ENCODE results near the gene PTPRR.
A peak's percentile ranks its signal among the peaks of the same experiment; 100 is the strongest.

The PTPRR gene

GRCh38 chr12:70643939-70644338, 276.6 kb downstream of the PTPRR start:
- DNase-seq (ENCODE audit: low spot score), result no peak

GRCh38 chr12:70641691-70642090, 278.8 kb downstream of the PTPRR start:
- DNase-seq (ENCODE audit: low spot score), result no peak

DNA sequence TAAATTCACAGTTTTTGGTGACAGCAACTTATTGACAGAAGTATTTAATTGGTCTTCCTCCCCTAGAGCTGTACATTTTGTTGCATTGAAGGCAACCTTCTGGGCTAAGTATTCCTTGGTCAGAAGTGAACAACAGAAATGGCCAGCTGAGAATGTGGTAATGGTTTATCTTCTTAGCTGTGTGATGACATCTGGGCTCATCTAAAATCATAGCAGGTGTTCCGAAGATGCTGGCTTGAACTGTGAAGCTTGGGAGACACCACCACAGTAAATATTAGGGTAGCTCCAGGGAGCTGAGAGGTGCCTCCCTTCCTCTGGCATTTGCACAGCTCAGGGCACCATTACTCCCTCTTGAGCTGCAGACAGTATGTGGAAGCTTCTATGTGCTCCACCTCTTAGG, 279.6 kb downstream of the PTPRR start:
- DNase-seq (ENCODE audit: low spot score), result no peak

DNA sequence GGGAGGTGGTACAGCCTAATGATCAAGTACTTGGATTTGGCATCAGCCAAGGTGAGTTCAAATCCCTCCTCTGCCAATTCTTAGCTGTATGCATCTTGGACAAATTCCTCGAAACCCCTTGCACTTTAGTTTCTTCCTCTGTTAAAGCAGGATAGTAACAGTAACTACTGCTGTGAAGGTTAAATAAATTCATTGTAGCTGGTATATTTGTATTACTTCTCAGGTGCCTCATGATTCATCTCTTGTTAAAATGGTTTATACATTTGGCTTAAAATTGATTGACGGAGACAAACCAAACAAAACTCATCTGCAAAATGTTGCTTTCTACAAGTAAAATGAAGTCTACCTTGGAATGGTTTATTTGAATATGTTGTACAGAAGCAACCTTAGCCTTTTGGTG, 281.0 kb downstream of the PTPRR start:
- DNase-seq (ENCODE audit: low spot score), result no peak

DNA sequence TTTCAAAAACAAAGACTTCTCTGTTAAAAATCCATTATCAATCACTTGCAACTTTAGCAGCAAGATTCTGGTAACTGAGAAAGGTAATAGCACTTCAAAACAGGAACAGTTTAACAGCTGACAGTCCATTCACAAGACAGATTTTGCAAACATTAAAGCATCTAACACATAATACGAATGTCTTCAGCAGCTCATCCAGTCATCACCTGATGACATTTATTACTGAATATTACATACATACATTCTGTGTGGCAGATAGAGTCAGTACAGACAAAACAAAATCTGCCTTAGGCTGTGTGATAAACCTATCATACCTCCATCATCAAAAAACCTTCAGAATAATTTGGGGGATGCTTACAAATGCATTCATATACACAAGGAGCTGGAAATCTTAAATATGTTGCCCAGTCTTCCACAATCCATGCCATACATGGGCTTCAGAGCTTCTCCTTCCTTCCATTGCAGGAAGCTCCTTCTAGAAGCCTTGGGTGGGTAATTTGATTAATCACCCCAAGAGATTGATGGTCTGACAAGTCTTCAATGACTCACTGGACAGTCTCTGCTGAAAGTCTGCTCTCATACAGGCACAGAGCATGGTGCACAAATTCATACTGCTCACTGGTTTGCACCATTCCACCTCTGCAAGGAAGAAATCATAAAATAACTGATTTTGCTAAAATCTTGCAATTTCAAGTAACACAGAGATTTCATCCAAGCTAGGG, 281.7 kb downstream of the PTPRR start:
- DNase-seq (ENCODE audit: low spot score), result peak; percentile 84

- peak; percentile 85 for DNase-seq (ENCODE audit: low spot score)
These were observed 283.0 kb downstream of the PTPRR start, which contains the start of gene PTPRB for GRCh38 chr12:70637303-70638085. PTPRB (minus strand) TSS chr12:70637429; CDS start chr12:70637395, 34 bp downstream.

DNA sequence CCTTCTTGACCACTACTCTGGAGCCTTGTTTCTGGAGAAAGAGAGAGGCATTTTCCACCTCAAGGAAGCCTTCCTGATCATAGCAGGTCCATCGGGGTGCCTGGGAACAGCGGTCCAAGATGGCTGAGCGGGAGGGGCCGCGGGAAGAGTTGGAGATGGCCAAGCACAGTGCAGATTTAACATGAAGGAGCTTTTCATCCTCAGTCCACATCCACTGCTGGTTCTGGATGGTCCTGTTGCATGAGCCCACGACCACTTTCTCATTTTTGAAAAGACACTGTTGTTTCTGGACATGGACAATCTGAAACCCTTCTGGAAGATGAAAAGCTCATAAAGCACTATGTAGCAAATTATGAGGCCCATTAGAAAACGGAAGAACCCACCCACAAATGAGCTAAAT, 284.8 kb downstream of the PTPRR start:
- peak; percentile 56 for DNase-seq (ENCODE audit: low spot score)

DNA sequence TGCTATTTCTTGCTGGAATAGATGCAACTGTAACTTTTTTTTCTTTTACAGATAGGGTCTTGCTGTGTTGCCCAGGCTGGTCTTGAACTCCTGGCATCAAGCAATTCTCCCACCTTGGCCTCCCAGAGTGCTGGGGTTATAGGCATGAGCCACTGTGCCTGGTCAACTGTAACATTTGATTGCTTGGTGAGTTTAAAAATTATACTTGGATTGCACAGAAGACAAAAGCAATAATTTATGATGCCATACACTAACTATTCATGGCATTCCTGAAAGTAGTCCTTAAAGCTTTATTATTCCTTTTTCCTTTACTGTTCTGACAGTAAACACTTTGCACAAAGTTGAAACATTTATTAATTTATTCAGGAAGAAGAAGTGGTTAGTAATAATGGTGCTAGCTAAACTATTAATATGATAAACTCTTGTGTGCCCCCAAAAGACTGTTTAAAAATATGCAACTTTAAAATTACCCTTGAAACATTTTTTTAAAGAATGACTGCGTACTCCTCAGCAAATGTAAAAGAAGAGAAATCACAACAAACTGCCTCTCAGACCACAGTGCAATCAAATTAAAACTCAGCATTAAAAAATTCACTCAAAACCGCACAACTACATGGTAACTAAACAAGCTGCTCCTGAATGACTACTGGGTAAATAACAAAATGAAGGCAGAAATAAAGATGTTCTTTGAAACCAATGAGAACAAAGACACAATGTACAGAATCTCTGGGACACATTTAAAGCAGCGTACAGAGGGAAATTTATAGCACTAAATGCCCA, 291.6 kb downstream of the PTPRR start:
- DNase-seq (ENCODE audit: low spot score), result no peak

- DNase-seq (ENCODE audit: low spot score), result no peak
These were observed 292.9 kb downstream of the PTPRR start for GRCh38 chr12:70627677-70628076.

DNA sequence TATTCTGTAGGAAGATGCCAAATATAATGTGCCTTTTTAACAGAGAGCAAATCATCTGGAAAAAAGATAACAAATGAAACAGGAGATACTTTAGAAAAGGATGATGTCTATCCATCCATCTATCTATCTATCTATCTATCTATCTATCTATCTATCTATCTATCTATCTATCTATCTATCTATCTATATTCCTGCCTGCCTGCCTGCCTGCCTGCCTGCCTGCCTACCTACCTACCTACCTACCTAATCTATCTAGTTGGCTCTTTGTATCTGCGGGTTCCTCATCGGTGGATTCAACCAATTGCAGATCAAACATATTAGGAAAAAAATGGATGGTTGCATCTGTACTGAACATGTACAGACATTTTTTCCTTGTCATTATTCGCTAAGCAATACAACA, 294.4 kb downstream of the PTPRR start:
- no peak for DNase-seq (ENCODE audit: low spot score)

- DNase-seq (ENCODE audit: low spot score), result no peak
These were observed 300.9 kb downstream of the PTPRR start for GRCh38 chr12:70619471-70620152.

DNA sequence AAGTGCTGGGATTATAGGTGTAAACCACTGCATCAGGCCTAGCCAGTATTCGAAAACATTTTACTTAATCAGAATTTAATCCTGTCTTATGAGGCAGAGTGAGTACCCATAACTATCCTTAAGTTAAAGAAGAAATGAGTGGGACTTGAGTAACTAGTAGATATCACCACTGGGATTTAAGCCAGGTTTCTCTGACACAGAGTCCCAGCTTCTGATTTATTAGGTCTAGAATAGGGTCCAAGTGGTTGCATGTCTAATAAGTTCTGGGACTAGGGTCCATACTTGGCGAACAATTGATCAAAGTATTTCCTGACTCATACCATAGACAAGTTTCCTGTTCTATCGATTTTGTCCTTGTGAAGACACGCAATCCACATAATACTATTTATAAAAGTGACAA, 302.2 kb downstream of the PTPRR start:
- no peak for DNase-seq (ENCODE audit: low spot score)

DNA sequence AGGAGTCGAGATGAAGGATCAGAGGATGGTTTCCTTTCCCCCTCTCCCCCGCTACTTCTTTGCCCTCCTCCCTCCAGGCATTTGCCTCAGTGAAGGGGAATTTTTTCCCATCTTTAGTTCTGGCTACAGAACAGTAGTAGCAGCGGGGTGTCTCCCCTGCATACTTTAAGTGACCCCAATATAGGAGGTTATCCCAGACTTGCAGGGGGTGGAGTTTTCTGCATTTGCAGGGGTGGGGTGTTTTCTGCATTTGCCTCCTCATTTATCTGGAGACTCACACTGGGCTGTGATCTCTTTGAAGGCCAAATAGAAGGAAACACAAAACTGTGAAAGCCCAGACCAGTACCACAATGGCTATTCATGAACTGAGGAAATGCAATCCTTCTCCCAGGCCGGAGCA, 303.1 kb downstream of the PTPRR start:
- DNase-seq (ENCODE audit: low spot score), result no peak

DNA sequence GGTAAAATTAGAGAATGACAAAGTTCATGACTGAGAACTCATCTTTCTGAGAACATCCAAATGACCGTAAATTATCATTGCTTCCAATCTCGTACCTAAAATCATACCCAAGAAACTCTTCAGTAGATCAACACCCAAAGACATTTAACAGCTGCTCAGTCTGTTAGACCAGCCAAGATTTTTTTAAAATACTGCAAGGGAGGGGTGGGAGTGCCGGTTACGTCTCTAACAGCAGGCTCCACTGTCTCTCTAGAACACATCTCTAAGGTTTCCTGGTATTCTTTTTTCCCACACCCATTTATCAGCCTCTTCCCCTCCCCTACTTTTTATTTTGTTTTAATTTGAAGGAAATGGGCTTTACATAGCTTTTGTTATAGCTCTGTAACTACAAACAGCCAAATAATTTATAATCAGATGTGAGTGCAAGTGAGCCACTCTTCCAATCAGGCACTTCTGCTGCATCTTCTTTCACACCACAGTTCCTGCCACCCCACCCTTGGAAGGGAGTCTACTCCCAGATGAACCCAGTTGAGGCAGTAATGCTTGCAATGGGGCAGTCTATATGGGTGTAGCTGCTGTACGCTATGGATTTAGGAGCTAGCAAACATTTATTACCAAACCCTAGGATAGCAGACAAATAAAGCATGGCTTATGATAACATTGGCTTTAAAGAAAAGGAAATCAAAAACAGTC, 305.2 kb downstream of the PTPRR start:
- no peak for DNase-seq (ENCODE audit: low spot score)

DNA sequence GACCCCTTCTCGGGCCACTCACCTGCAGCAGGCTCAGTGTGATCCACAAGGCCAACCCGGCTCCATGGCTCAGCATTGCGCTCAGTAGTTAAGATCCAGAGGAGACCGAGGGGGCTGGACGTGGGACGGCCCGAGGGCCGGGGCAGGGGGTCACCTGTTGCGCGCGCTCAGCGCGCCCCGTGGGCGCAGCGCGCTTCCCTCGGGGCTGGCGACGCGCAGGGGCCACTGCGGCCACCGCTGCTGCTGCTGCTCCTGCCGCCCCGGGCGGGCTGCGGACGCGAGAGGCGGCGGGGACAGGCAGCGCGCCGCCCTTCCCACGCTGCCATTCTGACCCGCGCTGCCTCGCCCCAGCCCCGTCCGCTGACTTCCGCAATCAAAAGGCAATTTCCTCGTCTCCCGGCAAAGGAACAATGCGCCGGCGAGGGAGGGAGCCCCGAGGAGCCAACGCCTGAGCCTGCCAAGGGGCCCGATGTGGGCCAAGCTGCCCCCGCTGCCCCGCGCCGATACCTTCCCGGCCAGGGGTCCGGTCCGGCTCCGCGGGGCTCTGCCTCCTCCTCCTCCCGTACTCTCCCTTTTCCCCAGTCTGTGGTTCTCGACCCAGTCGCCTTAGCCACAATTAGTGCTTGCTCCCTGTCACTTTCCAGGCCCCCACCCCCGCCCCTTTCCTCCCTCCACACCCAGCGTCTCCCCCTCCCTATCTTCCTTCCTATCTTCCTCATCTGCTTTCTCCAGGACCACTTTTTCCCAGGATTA, 310.6 kb downstream of the PTPRR start:
- DNase-seq (ENCODE audit: low spot score), result peak; percentile 53

DNA sequence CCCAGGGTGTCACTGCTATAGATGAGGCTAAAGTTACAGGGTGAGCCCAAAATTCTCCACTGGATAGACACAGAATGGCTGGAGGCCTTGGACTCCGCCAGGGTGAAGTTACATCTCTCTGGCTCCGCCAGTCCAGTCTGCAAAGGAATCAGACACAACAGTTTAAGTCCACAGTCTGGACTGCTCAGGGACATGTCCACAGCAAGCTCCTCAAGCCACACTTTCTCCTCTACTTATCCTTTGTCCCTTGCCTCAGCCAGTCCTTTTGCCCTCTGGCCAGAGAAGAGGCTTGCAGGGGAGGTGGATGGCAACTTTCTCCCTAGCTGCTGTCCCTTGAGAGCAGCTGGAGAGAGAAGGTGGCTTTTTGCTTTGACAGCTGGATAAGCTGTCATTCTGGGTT, 311.3 kb downstream of the PTPRR start:
- DNase-seq (ENCODE audit: low spot score), result no peak

- DNase-seq (ENCODE audit: low spot score), result no peak
These were observed 312.4 kb downstream of the PTPRR start for GRCh38 chr12:70608184-70608583.

DNA sequence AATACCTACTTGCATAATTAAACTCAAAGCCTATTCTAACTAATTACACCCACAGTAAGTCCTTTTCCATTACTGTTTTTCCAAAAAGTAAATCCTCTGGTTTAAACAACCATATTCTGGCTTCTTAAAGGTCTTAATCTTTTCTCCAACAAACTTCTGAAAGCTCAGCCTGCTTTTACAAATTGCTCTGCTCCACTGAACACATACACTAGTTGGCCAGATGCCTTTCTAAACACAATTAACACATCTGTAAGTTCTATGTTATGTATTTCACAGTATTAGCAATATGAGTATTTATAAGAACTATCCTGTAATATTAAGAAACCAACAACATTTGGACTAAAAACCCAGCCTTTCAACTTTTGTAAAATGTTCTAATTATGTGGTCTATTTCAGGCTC, 313.4 kb downstream of the PTPRR start:
- DNase-seq (ENCODE audit: low spot score), result no peak

GRCh38 chr12:70605976-70606375, 314.6 kb downstream of the PTPRR start:
- no peak for DNase-seq (ENCODE audit: low spot score)

GRCh38 chr12:70604662-70605061, 315.9 kb downstream of the PTPRR start:
- no peak for DNase-seq (ENCODE audit: low spot score)

GRCh38 chr12:70603044-70603443, 317.5 kb downstream of the PTPRR start:
- no peak for DNase-seq (ENCODE audit: low spot score)
